H1 (cell line): Measurements from ENCODE around the gene MUC5B. TPM values are rescaled to one million over a fixed set of nuclear protein-coding genes. Genes with fewer than 3 reads are reported as not detected.

ENCODE experiments used
- ASH2L ChIP-seq: fragments of 200-600, 300-600 bp; sonication (generic); IDR thresholded peaks from one replicate; pipeline ENCODE4 v1.7.1; 2017; ENCODE audit warnings: low read length
- EGR1 ChIP-seq: IDR thresholded peaks from 2 replicates; pipeline ENCODE4 v1.6.1; 2011; ENCODE audit warnings: low read depth, low read length, borderline replicate concordance
- KDM4A ChIP-seq: IDR thresholded peaks from one replicate; pipeline ENCODE4 v1.7.1; 2012; ENCODE audit warnings: low read depth, mild to moderate bottlenecking, moderate library complexity, low read length, inconsistent platforms; ENCODE audit not compliant: severe bottlenecking
- MAX ChIP-seq: IDR thresholded peaks from 2 replicates; pipeline ENCODE4 v1.6.1; 2012; ENCODE audit warnings: inconsistent platforms
- POLR2A ChIP-seq, 2 experiments: IDR thresholded peaks; 1 replicate in 1 of 2; 2 replicates in 1 of 2; pipeline ENCODE4 v1.6.1; 2011; ENCODE audit warnings: low read depth in 2 of 2, low read length in 2 of 2, mild to moderate bottlenecking in 2 of 2; ENCODE audit errors: control extremely low read depth in 1 of 2
- SIX5 ChIP-seq: IDR thresholded peaks from 2 replicates; pipeline ENCODE4 v1.6.1; 2011; ENCODE audit warnings: mild to moderate bottlenecking, low read depth, low read length
- polyA plus RNA-seq, 7 experiments: library from polyadenylated mRNA; depleted of rRNA in 3 of 7; stranded (reverse) in 5 of 7; unstranded in 2 of 7; fragments of >200 nt in 5 of 7; fragments of 200-250 nt in 2 of 7; gene quantifications; 1 replicate in 5 of 7; 2 replicates in 1 of 7; 4 replicates in 1 of 7; pipeline versions ENCODE4 v1.2.1 to v1.2.3, GENCODE V29; 2011 to 2013; ENCODE audit warnings: missing spikeins in 2 of 7, mixed read lengths in 2 of 7
- total RNA-seq: library from RNA; stranded (reverse); fragmentation: NEBNext Ultra II Directional; extraction: Animal tissue kit (Norgen Biotek cat#: 25700); gene quantifications from 2 replicates; pipeline ENCODE4 v1.2.1, GENCODE V29; 2021

The MUC5B gene
- total and polyA plus RNA-seq, 2 of the 8 experiments (the other 6 are each of a cell fraction or from before 2014, with no cell fraction given): 0.02 to 0.03 TPM

DNA sequence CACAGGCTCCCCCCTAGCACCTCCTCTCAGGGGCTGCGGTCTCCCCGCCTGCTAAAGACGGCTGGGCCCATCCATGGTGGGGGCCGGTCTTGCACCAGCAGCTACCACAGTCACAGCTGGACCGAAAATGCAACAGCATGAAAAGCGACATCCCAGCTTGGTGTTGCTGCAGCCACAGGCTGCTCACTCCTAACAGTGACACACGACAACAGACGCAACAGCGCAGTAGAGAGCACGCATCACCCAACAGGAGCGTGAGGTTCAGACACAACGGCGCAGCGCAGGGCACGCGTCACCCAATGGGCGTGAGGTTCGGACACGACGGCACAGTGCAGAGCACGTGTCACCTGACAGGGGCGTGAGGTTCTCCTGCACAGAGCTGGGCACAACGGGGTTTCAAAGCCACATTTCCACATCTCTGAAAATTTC is 62.5 kb downstream of the MUC5B start (continued):
- no peak for TF ChIP-seq KDM4A
- TF ChIP-seq MAX: no peak
- no peak for TF ChIP-seq POLR2A (IDR thresholded peaks at IDR 0.05; ENCODE audit: control extremely low read depth in 1 of 2, low read depth in 2 of 2, low read length in 2 of 2)
- no peak for TF ChIP-seq ASH2L
- no peak for TF ChIP-seq EGR1
- no peak for TF ChIP-seq SIX5
- TF ChIP-seq, all 59 proteins: peak for 0
